H1 (cell line): ENCODE measurements around the gene CNOT8. TPM values are rescaled to one million over a fixed set of nuclear protein-coding genes. Genes with fewer than 3 reads are reported as not detected.
A peak's percentile ranks its signal among the peaks of the same experiment; 100 is the strongest.

Source experiments
- CTCF ChIA-PET: fragments of 300-600 bp; sonication (Branson Sonifier 250); formaldehyde crosslinking; loops from one replicate; lab custom pipeline; 2021; ENCODE audit not compliant: partially characterized antibody; lab: Charles Lee
- POLR2A ChIA-PET: fragments of 300-600 bp; sonication (Branson Sonifier 250); formaldehyde crosslinking; loops from one replicate; lab custom pipeline; 2021; ENCODE audit warnings: inconsistent platforms; ENCODE audit not compliant: partially characterized antibody; lab: Charles Lee
- DNase-seq, 2 experiments: peaks; one replicate each; pipeline versions ENCODE4 v3.0.0 to v3.0.0-alpha.2; 2010 to 2022; ENCODE audit warnings: low spot score in 2 of 2, low read depth in 1 of 2, mixed read lengths in 1 of 2
- FAIRE-seq: peaks from 2 replicates; lab custom pipeline; 2011; peaks lifted over from hg19 to GRCh38; lab: Jason Lieb, UNC
- H2AFZ ChIP-seq: 2 replicates; pipeline ENCODE4 v1.8.1; 2012; ENCODE audit warnings: low read length, inconsistent platforms
- H2AK5ac ChIP-seq: 2 replicates; pipeline ENCODE4 v1.6.1; 2013; ENCODE audit warnings: low read depth, low read length
- H2BK120ac ChIP-seq: replicated peaks from 2 replicates; pipeline ENCODE3; 2013; ENCODE audit warnings: low read depth, low read length, inconsistent platforms
- H2BK12ac ChIP-seq: 2 replicates; pipeline ENCODE4 v1.6.1; 2013; ENCODE audit warnings: low read depth, low read length
- H2BK15ac ChIP-seq: 2 replicates; pipeline ENCODE4 v1.6.1; 2013; ENCODE audit warnings: low read length
- H2BK20ac ChIP-seq: 2 replicates; pipeline ENCODE4 v1.6.1; 2013; ENCODE audit warnings: low read length
- H2BK5ac ChIP-seq: 2 replicates; pipeline ENCODE4 v1.6.1; 2013; ENCODE audit warnings: low read depth, low read length
- H3K14ac ChIP-seq: 2 replicates; pipeline ENCODE4 v1.6.1; 2013; ENCODE audit warnings: inconsistent platforms; ENCODE audit not compliant: insufficient read length
- H3K18ac ChIP-seq: 2 replicates; pipeline ENCODE4 v1.6.1; 2013; ENCODE audit warnings: low read length; ENCODE audit errors: extremely low read depth
- H3K23ac ChIP-seq: 2 replicates; pipeline ENCODE4 v1.6.1; 2013; ENCODE audit warnings: inconsistent platforms; ENCODE audit not compliant: insufficient read length
- H3K23me2 ChIP-seq: 2 replicates; pipeline ENCODE4 v1.6.1; 2013; ENCODE audit warnings: low read depth, low read length
- H3K27ac ChIP-seq: 2 replicates; pipeline ENCODE4 v1.6.1; 2011; ENCODE audit warnings: low read depth, low read length, inconsistent platforms
- H3K27me3 ChIP-seq, 4 experiments: replicated peaks in 1 of 4; 1 replicate in 1 of 4; 2 replicates in 3 of 4; pipeline versions ENCODE4 v1.6.1 to v1.8.1; 2011 to 2013; ENCODE audit warnings: low read length in 3 of 4, mild to moderate bottlenecking in 3 of 4, inconsistent platforms in 2 of 4, mixed read lengths in 2 of 4, moderate library complexity in 1 of 4; ENCODE audit not compliant: control insufficient read depth in 3 of 4, insufficient read depth in 3 of 4; ENCODE audit errors: extremely low read depth in 1 of 4
- H3K36me3 ChIP-seq, 4 experiments: 2 replicates each; pipeline versions ENCODE4 v1.6.1 to v1.8.1; 2011 to 2013; ENCODE audit warnings: mild to moderate bottlenecking in 4 of 4, low read length in 3 of 4, moderate library complexity in 2 of 4, control low read depth in 1 of 4, inconsistent platforms in 1 of 4; ENCODE audit not compliant: insufficient read depth in 4 of 4, control insufficient read depth in 2 of 4
- H3K4ac ChIP-seq: replicated peaks from 2 replicates; pipeline ENCODE3; 2013; ENCODE audit warnings: low read length, low read depth, mixed read lengths, inconsistent platforms; ENCODE audit not compliant: insufficient read length
- H3K4me1 ChIP-seq, 4 experiments: replicated peaks in 1 of 4; 1 replicate in 1 of 4; 2 replicates in 3 of 4; pipeline versions ENCODE4 v1.6.1 to v1.8.1; 2011 to 2013; ENCODE audit warnings: low read length in 3 of 4, inconsistent platforms in 2 of 4, mixed read lengths in 1 of 4; ENCODE audit not compliant: insufficient read depth in 4 of 4, control insufficient read depth in 3 of 4
- H3K4me2 ChIP-seq, 2 experiments: 2 replicates each; pipeline versions ENCODE4 v1.6.1 to v1.8.1; 2011 to 2013; ENCODE audit warnings: low read depth in 2 of 2, low read length in 2 of 2, control low read depth in 1 of 2, inconsistent platforms in 1 of 2, mild to moderate bottlenecking in 1 of 2; ENCODE audit not compliant: insufficient read depth in 1 of 2
- H3K4me3 ChIP-seq, 4 experiments: fragments of 200-600, 300-600 bp in 1 of 4; sonication (generic), shearing (Covaris generic), sonication (Bioruptor Twin) in 1 of 4; 2 replicates each; pipeline versions ENCODE4 v1.5.1 to v1.8.1; 2011 to 2016; ENCODE audit warnings: low read length in 4 of 4, low read depth in 3 of 4, control low read depth in 2 of 4, inconsistent platforms in 2 of 4, mild to moderate bottlenecking in 2 of 4, mixed read lengths in 1 of 4, moderate library complexity in 1 of 4; ENCODE audit not compliant: insufficient read depth in 2 of 4; ENCODE audit errors: extremely low read depth in 1 of 4
- H3K56ac ChIP-seq: replicated peaks from 2 replicates; pipeline ENCODE3; 2013; ENCODE audit warnings: low read depth, mild to moderate bottlenecking, mixed read lengths, low read length, inconsistent platforms; ENCODE audit not compliant: insufficient read length
- H3K79me1 ChIP-seq: 2 replicates; pipeline ENCODE4 v1.6.1; 2013; ENCODE audit warnings: low read depth, low read length, control low read depth
- H3K79me2 ChIP-seq, 2 experiments: 2 replicates each; pipeline versions ENCODE4 v1.6.1 to v1.8.1; 2012 to 2013; ENCODE audit warnings: low read length in 2 of 2, mild to moderate bottlenecking in 2 of 2, inconsistent platforms in 1 of 2; ENCODE audit not compliant: insufficient read depth in 2 of 2, control insufficient read depth in 1 of 2
- H3K9ac ChIP-seq, 4 experiments: replicated peaks in 1 of 4; 1 replicate in 1 of 4; 2 replicates in 3 of 4; pipeline versions ENCODE4 v1.6.1 to v1.8.1; 2011 to 2013; ENCODE audit warnings: low read depth in 3 of 4, low read length in 3 of 4, control low read depth in 2 of 4, mild to moderate bottlenecking in 2 of 4, moderate library complexity in 2 of 4, inconsistent platforms in 1 of 4; ENCODE audit errors: extremely low read depth in 1 of 4
- H3K9me3 ChIP-seq, 2 experiments: 2 replicates each; pipeline versions ENCODE4 v1.6.1 to v1.8.1; 2012 to 2013; ENCODE audit warnings: mild to moderate bottlenecking in 2 of 2, moderate library complexity in 2 of 2, control low read depth in 1 of 2, inconsistent platforms in 1 of 2, low read depth in 1 of 2, low read length in 1 of 2, mixed read lengths in 1 of 2; ENCODE audit not compliant: insufficient read depth in 2 of 2
- H4K20me1 ChIP-seq, 2 experiments: replicated peaks in 1 of 2; 2 replicates each; pipeline versions ENCODE3 to v1.8.1; 2011 to 2013; ENCODE audit warnings: inconsistent platforms in 2 of 2, low read length in 2 of 2, mild to moderate bottlenecking in 1 of 2; ENCODE audit not compliant: insufficient read depth in 2 of 2, control insufficient read depth in 1 of 2
- H4K5ac ChIP-seq: 2 replicates; pipeline ENCODE4 v1.6.1; 2013; ENCODE audit warnings: low read length, low read depth, mixed read lengths, inconsistent platforms; ENCODE audit not compliant: insufficient read length
- H4K8ac ChIP-seq: 2 replicates; pipeline ENCODE4 v1.8.0; 2013; ENCODE audit warnings: mild to moderate bottlenecking, moderate library complexity, low read length, inconsistent platforms; ENCODE audit not compliant: insufficient read depth; ENCODE audit errors: extremely low read depth
- H4K91ac ChIP-seq: replicated peaks from 2 replicates; pipeline ENCODE3; 2013; ENCODE audit warnings: low read length, mixed read lengths, inconsistent platforms; ENCODE audit not compliant: insufficient read length
- RBBP5 ChIP-seq: IDR thresholded peaks from 2 replicates; pipeline ENCODE4 v1.7.1; 2012; ENCODE audit warnings: low read depth, mild to moderate bottlenecking, inconsistent platforms, low read length, moderate library complexity, borderline replicate concordance
- SP1 ChIP-seq: IDR thresholded peaks from 2 replicates; pipeline ENCODE4 v1.6.1; 2011; ENCODE audit warnings: low read depth, low read length
- TAF7 ChIP-seq: optimal IDR thresholded peaks from 2 replicates; pipeline ENCODE3; 2011; ENCODE audit warnings: low read depth, mild to moderate bottlenecking, inconsistent platforms, low read length, moderate library complexity, borderline replicate concordance
- ZNF274 ChIP-seq: IDR thresholded peaks from 2 replicates; pipeline ENCODE4 v1.7.0; 2012; ENCODE audit warnings: low read length, borderline replicate concordance; ENCODE audit errors: extremely low read depth
- WGBS, 2 experiments: shearing (Covaris generic) in 1 of 2; methylation state at CpG; one replicate each; pipeline versions ENCODE4 v1.1.6 to v1.1.7; 2013 to 2015; ENCODE audit warnings: low lambda C conversion rate in 2 of 2, mixed read lengths in 2 of 2, inconsistent platforms in 1 of 2, low coverage in 1 of 2, missing lambda C conversion rate in 1 of 2; ENCODE audit not compliant: insufficient replicate concordance in 2 of 2, insufficient coverage in 1 of 2, insufficient read length in 1 of 2; ENCODE audit errors: extremely low coverage in 1 of 2, missing lambda C conversion rate in 1 of 2; 5-methylcytosine and 5-hydroxymethylcytosine counted together
- polyA plus RNA-seq, 7 experiments: library from polyadenylated mRNA; depleted of rRNA in 3 of 7; stranded (reverse) in 5 of 7; unstranded in 2 of 7; fragments of >200 nt in 5 of 7; fragments of 200-250 nt in 2 of 7; gene quantifications; 1 replicate in 5 of 7; 2 replicates in 1 of 7; 4 replicates in 1 of 7; pipeline versions ENCODE4 v1.2.1 to v1.2.3, GENCODE V29; 2011 to 2013; ENCODE audit warnings: missing spikeins in 2 of 7, mixed read lengths in 2 of 7
- total RNA-seq: library from RNA; stranded (reverse); fragmentation: NEBNext Ultra II Directional; extraction: Animal tissue kit (Norgen Biotek cat#: 25700); gene quantifications from 2 replicates; pipeline ENCODE4 v1.2.1, GENCODE V29; 2021
- TF ChIP-seq, protein P1 (sequence below): IDR thresholded peaks from 2 replicates; pipeline ENCODE4 v1.6.1; 2012; ENCODE audit warnings: low read length, inconsistent platforms
- TF ChIP-seq, protein P2 (sequence below): IDR thresholded peaks from 2 replicates; pipeline ENCODE4 v1.6.1; 2012; ENCODE audit warnings: inconsistent platforms

CNOT8 gene
- total and polyA plus RNA-seq, 2 of the 8 experiments (the other 6 are each of a cell fraction or from before 2014, with no cell fraction given), result 36.4 to 62.9 TPM

DNA sequence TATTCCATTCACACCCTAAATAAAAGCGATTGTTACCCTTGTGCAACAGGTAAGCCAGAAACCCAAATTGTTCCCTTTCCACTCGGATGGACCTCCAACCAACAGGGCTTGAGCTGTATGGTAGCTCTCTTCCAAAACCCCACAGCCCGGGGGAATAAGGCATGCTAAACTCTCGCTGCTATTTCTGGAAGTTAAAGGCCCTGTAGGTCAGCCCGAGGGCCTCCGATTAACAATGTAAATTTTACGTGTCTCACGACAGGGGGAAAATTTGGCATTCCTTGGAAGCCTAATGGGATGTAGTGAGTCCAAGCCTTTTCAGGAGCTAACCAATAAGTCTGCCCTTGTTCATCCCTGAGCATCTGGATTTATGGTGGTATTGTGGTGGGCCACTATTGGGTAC, 26.0 kb downstream of the CNOT8 start:
- FAIRE-seq, result peak; percentile 70
- no peak overlapping the region for H4K5ac ChIP-seq
- no peaks in the 10 kb centered on the region for H3K79me1 ChIP-seq
- H4K20me1 ChIP-seq, result no peaks in the 10 kb centered on the region
- no peak overlapping the region for H2BK12ac ChIP-seq
- H3K27me3 ChIP-seq, result no peaks in the 10 kb centered on the region
- ChIA-PET CTCF (interaction anchor here (1.6 to 2.3 kb wide), 2 partner anchors 26 to 32 kb away, joined by 3 to 5 read pairs; partner anchors contain the start of gene CNOT8), POLR2A (interaction anchor here (0.8 to 2.9 kb wide), 5 partner anchors 12 to 36 kb away, joined by 3 to 8 read pairs (median 4); partner anchors contain the start of gene CNOT8)
- H3K14ac ChIP-seq, result no peak overlapping the region
- 62% methylated on average over 8 of the region's 8 CpGs; no CpG with 5 or more reads in 1 of the 2 experiments for WGBS, 2 experiments
- peaks cover 0 to 43% (median 15%) of the 10 kb centered on the region in 4 experiments for H3K36me3 ChIP-seq
- no peak overlapping the region for H2AK5ac ChIP-seq
- H3K9ac ChIP-seq, result no peak overlapping the region
- no peak overlapping the region for H2AFZ ChIP-seq
- peak in 1 of 2 experiments; percentile 3 for DNase-seq
- H3K18ac ChIP-seq, result no peak overlapping the region
- TF ChIP-seq, protein P1, sequence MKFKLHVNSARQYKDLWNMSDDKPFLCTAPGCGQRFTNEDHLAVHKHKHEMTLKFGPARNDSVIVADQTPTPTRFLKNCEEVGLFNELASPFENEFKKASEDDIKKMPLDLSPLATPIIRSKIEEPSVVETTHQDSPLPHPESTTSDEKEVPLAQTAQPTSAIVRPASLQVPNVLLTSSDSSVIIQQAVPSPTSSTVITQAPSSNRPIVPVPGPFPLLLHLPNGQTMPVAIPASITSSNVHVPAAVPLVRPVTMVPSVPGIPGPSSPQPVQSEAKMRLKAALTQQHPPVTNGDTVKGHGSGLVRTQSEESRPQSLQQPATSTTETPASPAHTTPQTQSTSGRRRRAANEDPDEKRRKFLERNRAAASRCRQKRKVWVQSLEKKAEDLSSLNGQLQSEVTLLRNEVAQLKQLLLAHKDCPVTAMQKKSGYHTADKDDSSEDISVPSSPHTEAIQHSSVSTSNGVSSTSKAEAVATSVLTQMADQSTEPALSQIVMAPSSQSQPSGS, result no peak
- TF ChIP-seq SP1 (0 out of 2 replicates have a peak, but pooled peaks have one; percentile 34), RBBP5 (no peak), ZNF274 (no peak), TAF7 (no peak)
- TF ChIP-seq, protein P2, sequence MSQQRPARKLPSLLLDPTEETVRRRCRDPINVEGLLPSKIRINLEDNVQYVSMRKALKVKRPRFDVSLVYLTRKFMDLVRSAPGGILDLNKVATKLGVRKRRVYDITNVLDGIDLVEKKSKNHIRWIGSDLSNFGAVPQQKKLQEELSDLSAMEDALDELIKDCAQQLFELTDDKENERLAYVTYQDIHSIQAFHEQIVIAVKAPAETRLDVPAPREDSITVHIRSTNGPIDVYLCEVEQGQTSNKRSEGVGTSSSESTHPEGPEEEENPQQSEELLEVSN, result no peak
- no peak overlapping the region for H4K91ac ChIP-seq
- no peak overlapping the region for H3K56ac ChIP-seq
- no peak overlapping the region for H2BK20ac ChIP-seq
- no peaks in the 10 kb centered on the region for H3K23me2 ChIP-seq
- no peak overlapping the region for H3K27ac ChIP-seq
- no peak overlapping the region for H3K23ac ChIP-seq
- no peaks in the 10 kb centered on the region; a peak in 1 of 4 replicates for H3K79me2 ChIP-seq
- H2BK5ac ChIP-seq, result no peak overlapping the region
- no peak overlapping the region for H3K4me3 ChIP-seq
- H3K4me2 ChIP-seq, result peak overlapping the region; percentile 8 to 39; a peak in 1 of 4 replicates
- H3K9me3 ChIP-seq, result no peaks in the 10 kb centered on the region
- H4K8ac ChIP-seq, result no peak overlapping the region
- H3K4me1 ChIP-seq, result peaks cover 0 to 7% (median 0%) of the 10 kb centered on the region in 4 experiments; a peak in 1 of 7 replicates
- no peak overlapping the region for H2BK120ac ChIP-seq
- no peak overlapping the region for H2BK15ac ChIP-seq
- no peak overlapping the region for H3K4ac ChIP-seq
